Skeletal muscle tissue (tissue), 4 donors: ENCODE measurements around the gene SLC6A11. TPM values are rescaled to one million over a fixed set of nuclear protein-coding genes. Genes with fewer than 3 reads are reported as not detected.

Experiments
- H3K27ac ChIP-seq: one replicate; pipeline ENCODE4 v1.7.0; 2013; ENCODE audit warnings: mild to moderate bottlenecking, low read depth, low read length, inconsistent platforms
- H3K27me3 ChIP-seq, 3 donors: one replicate each; pipeline ENCODE4 v1.7.0; 2013; ENCODE audit warnings: low read length in 3 of 3; ENCODE audit not compliant: control insufficient read depth in 3 of 3, insufficient read depth in 3 of 3
- H3K36me3 ChIP-seq, 3 donors: one replicate each; pipeline ENCODE4 v1.7.0; 2013; ENCODE audit warnings: low read length in 3 of 3; ENCODE audit not compliant: control insufficient read depth in 3 of 3, insufficient read depth in 3 of 3
- H3K4me1 ChIP-seq, 3 donors: one replicate each; pipeline ENCODE4 v1.7.0; 2013; ENCODE audit warnings: low read length in 3 of 3, mild to moderate bottlenecking in 3 of 3; ENCODE audit not compliant: control insufficient read depth in 3 of 3, insufficient read depth in 3 of 3
- H3K4me3 ChIP-seq, 3 donors: one replicate each; pipeline ENCODE4 v1.7.0; 2013; ENCODE audit warnings: low read length in 3 of 3
- H3K9ac ChIP-seq, 3 donors: one replicate each; pipeline ENCODE4 v1.7.0; 2013; ENCODE audit warnings: low read length in 3 of 3, mild to moderate bottlenecking in 3 of 3, moderate library complexity in 2 of 3, low read depth in 1 of 3
- H3K9me3 ChIP-seq, 3 donors: one replicate each; pipeline ENCODE4 v1.7.0; 2013; ENCODE audit warnings: low read length in 3 of 3; ENCODE audit not compliant: control insufficient read depth in 3 of 3
- total RNA-seq: library from RNA; depleted of rRNA; stranded (reverse); fragments of >200 nt; gene quantifications from one replicate; pipeline ENCODE4 v1.2.3, GENCODE V29; 2014
- donor health status: Osteomylitis.

Gene SLC6A11
- total RNA-seq, 1 donor from 2014 or later: not detected

GRCh38 chr3:10978956-10979355 lies 162.9 kb downstream of the SLC6A11 start:
- Histone ChIP-seq H3K9me3 (no peaks in the 10 kb centered on the region), H3K4me1 (peaks cover 0 to 8% (median 4%) of the 10 kb centered on the region in 3 donors), H3K36me3 (no peaks in the 10 kb centered on the region), H3K9ac (no peak overlapping the region), H3K4me3 (no peak overlapping the region), H3K27me3 (peaks cover 0 to 3% (median 0%) of the 10 kb centered on the region in 3 donors), H3K27ac (no peak overlapping the region)

- no peaks in the 10 kb centered on the region for H3K36me3 ChIP-seq
- H3K27me3 ChIP-seq: no peaks in the 10 kb centered on the region
- no peak overlapping the region for H3K27ac ChIP-seq
- H3K4me3 ChIP-seq: no peak overlapping the region
- H3K4me1 ChIP-seq: peaks cover 0 to 8% (median 4%) of the 10 kb centered on the region in 3 donors
- H3K9ac ChIP-seq: no peak overlapping the region
- no peaks in the 10 kb centered on the region for H3K9me3 ChIP-seq
Observed at GRCh38 chr3:10980312-10980711, 164.3 kb downstream of the SLC6A11 start.

GRCh38 chr3:10981031-10981430 lies 165.0 kb downstream of the SLC6A11 start:
- H3K9ac ChIP-seq: no peak overlapping the region
- H3K4me1 ChIP-seq: peaks cover 0 to 8% (median 4%) of the 10 kb centered on the region in 3 donors
- no peaks in the 10 kb centered on the region for H3K36me3 ChIP-seq
- H3K27ac ChIP-seq: no peak overlapping the region
- no peaks in the 10 kb centered on the region for H3K9me3 ChIP-seq
- H3K4me3 ChIP-seq: no peak overlapping the region
- H3K27me3 ChIP-seq: no peaks in the 10 kb centered on the region

- Histone ChIP-seq H3K4me3 (no peak overlapping the region), H3K27ac (no peak overlapping the region), H3K36me3 (no peaks in the 10 kb centered on the region), H3K27me3 (no peaks in the 10 kb centered on the region), H3K9me3 (no peaks in the 10 kb centered on the region), H3K9ac (no peak overlapping the region), H3K4me1 (peaks cover 0 to 8% (median 4%) of the 10 kb centered on the region in 3 donors)
Observed at GRCh38 chr3:10981961-10982360, 165.9 kb downstream of the SLC6A11 start.

GRCh38 chr3:10982782-10983181 lies 166.8 kb downstream of the SLC6A11 start:
- no peak overlapping the region for H3K4me3 ChIP-seq
- H3K9me3 ChIP-seq: no peaks in the 10 kb centered on the region

GRCh38 chr3:10983219-10983916 lies 167.3 kb downstream of the SLC6A11 start:
- H3K27me3 ChIP-seq: no peaks in the 10 kb centered on the region
- H3K4me3 ChIP-seq: peak overlapping the region in 1 of 3 donors; percentile 54
- H3K36me3 ChIP-seq: no peaks in the 10 kb centered on the region
- H3K27ac ChIP-seq: no peak overlapping the region
- H3K9me3 ChIP-seq: no peaks in the 10 kb centered on the region
- peaks cover 0 to 8% (median 4%) of the 10 kb centered on the region in 3 donors for H3K4me1 ChIP-seq
- H3K9ac ChIP-seq: peak overlapping the region in 1 of 3 donors; percentile 4

More at GRCh38 chr3:10982782-10983181, 166.8 kb downstream of the SLC6A11 start:
- peaks cover 0 to 8% (median 4%) of the 10 kb centered on the region in 3 donors for H3K4me1 ChIP-seq
- H3K36me3 ChIP-seq: no peaks in the 10 kb centered on the region
- no peak overlapping the region for H3K9ac ChIP-seq
- no peaks in the 10 kb centered on the region for H3K27me3 ChIP-seq
- H3K27ac ChIP-seq: no peak overlapping the region

- Histone ChIP-seq H3K27ac (no peak overlapping the region), H3K4me1 (peaks cover 0 to 8% (median 4%) of the 10 kb centered on the region in 3 donors), H3K4me3 (no peak overlapping the region), H3K9me3 (no peaks in the 10 kb centered on the region), H3K27me3 (peaks cover 0 to 4% (median 0%) of the 10 kb centered on the region in 3 donors), H3K9ac (no peak overlapping the region), H3K36me3 (no peaks in the 10 kb centered on the region)
Observed at GRCh38 chr3:10984371-10984896, 168.4 kb downstream of the SLC6A11 start.

GRCh38 chr3:10985181-10985580 lies 169.2 kb downstream of the SLC6A11 start:
- H3K4me1 ChIP-seq: peaks cover 0 to 8% (median 4%) of the 10 kb centered on the region in 3 donors
- H3K27ac ChIP-seq: no peak overlapping the region
- H3K27me3 ChIP-seq: peaks cover 0 to 9% (median 0%) of the 10 kb centered on the region in 3 donors
- H3K9ac ChIP-seq: no peak overlapping the region
- no peaks in the 10 kb centered on the region for H3K9me3 ChIP-seq
- no peaks in the 10 kb centered on the region for H3K36me3 ChIP-seq
- H3K4me3 ChIP-seq: no peak overlapping the region

GRCh38 chr3:10986592-10986991 lies 170.6 kb downstream of the SLC6A11 start:
- no peaks in the 10 kb centered on the region for H3K9me3 ChIP-seq
- H3K27ac ChIP-seq: no peak overlapping the region
- H3K27me3 ChIP-seq: peaks cover 5 to 20% (median 12%) of the 10 kb centered on the region in 3 donors
- no peak overlapping the region for H3K9ac ChIP-seq
- H3K36me3 ChIP-seq: no peaks in the 10 kb centered on the region
- no peak overlapping the region for H3K4me3 ChIP-seq
- peaks cover 0 to 8% (median 4%) of the 10 kb centered on the region in 3 donors for H3K4me1 ChIP-seq

GRCh38 chr3:10988001-10988665 lies 172.1 kb downstream of the SLC6A11 start:
- Histone ChIP-seq H3K36me3 (no peaks in the 10 kb centered on the region), H3K9ac (no peak overlapping the region), H3K9me3 (no peaks in the 10 kb centered on the region), H3K4me3 (no peak overlapping the region), H3K4me1 (peaks cover 2 to 4% (median 2%) of the 10 kb centered on the region in 3 donors), H3K27ac (no peak overlapping the region), H3K27me3 (peaks cover 14 to 29% (median 21%) of the 10 kb centered on the region in 3 donors)
